Pancreas (tissue), 10 donors: ENCODE data around the gene TRAF3IP3. TPM values are rescaled to one million over a fixed set of nuclear protein-coding genes. Genes with fewer than 3 reads are reported as not detected.

ENCODE experiments used
- ATAC-seq, 4 donors: fragments of 200-7000 bp; cut with Tn5 transposase; one replicate each; pipeline versions ENCODE4 v1.8.0 to v1.9.1; 2020; ENCODE audit warnings: mild to moderate bottlenecking in 4 of 4, moderate library complexity in 4 of 4
- DNase-seq, 6 donors: peaks; one replicate each; pipeline ENCODE4 v3.0.0-alpha.2; 2020
- FAIRE-seq: peaks from 2 replicates; lab custom pipeline; 2012; peaks lifted over from hg19 to GRCh38; lab: Jason Lieb, UNC
- H3K27ac ChIP-seq, 4 donors: fragments of 200-600 bp; sonication (generic); 1 replicate in 3 of 4; 2 replicates in 1 of 4; pipeline versions ENCODE4 v1.5.0 to v1.8.0; 2020
- H3K27me3 ChIP-seq, 4 donors: fragments of 200-600 bp; one replicate each; pipeline ENCODE4 v1.8.0; 2021
- H3K36me3 ChIP-seq, 3 donors: fragments of 200-600 bp; sonication (generic) in 1 of 3; one replicate each; pipeline versions ENCODE4 v1.5.0 to v1.8.0; 2020 to 2021
- H3K4me1 ChIP-seq, 3 donors: fragments of 200-600 bp; one replicate each; pipeline ENCODE4 v1.8.0; 2021
- H3K4me3 ChIP-seq, 4 donors: fragments of 200-600 bp; sonication (generic) in 2 of 4; one replicate each; pipeline versions ENCODE4 v1.5.0 to v1.8.0; 2020 to 2021
- H3K9me3 ChIP-seq, 4 donors: fragments of 200-600 bp; one replicate each; pipeline ENCODE4 v1.8.0; 2021
- CTCF ChIP-seq, 4 donors: fragments of 200-600 bp; sonication (generic) in 3 of 4; IDR thresholded peaks; one replicate each; pipeline versions ENCODE4 v1.5.0 to v1.8.0; 2021; ENCODE audit warnings: antibody characterized with exemption in 4 of 4
- WGBS, 2 donors: extraction: QIAGEN DNeasy Blood & Tissue Kit; methylation state at CpG; one replicate each; pipeline ENCODE4 v1.1.7; 2013; 5-methylcytosine and 5-hydroxymethylcytosine counted together
- intact Hi-C, 3 donors: fragments of 100-400 bp; cut with DNase I; formaldehyde crosslinking; loops; one replicate each; pipeline versions ENCODE4 v1.11.1 to v1.14.2; 2022
- polyA plus RNA-seq, 2 donors: library from polyadenylated mRNA; stranded (reverse); fragments of 200-250 nt; gene quantifications; one replicate each; pipeline ENCODE4 v1.2.3, GENCODE V29; 2013
- total RNA-seq, 6 donors: library from RNA; stranded (reverse); fragmentation: NEBNext Ultra II Directional in 4 of 6; extraction: Animal tissue kit (Norgen Biotek cat#: 25700) in 4 of 6; gene quantifications; one replicate each; pipeline versions ENCODE4 v1.2.1 to v1.2.4, GENCODE V29; 2021 to 2023
- donor health status: healthy with polysubstance abuse.
- donor health status: DM: no; HTN: no; CAD: no; lungs with moderate emphysema.
- donor health status: DM: no; HTN: no; CAD: no.
- donor health status: control.
- donor health status: control.
- donor health status: Bipolar disorder and iron deficiency.
- donor health status: DM: yes; HTN: yes; CAD: no.
- donor health status: DM: no; HTN: no; CAD: no.
- donor health status: DM: no; HTN: no; CAD: no.
- donor health status: DM: yes; HTN: yes; CAD: no.

TRAF3IP3 gene
- total and polyA plus RNA-seq, 8 donors: 0.42 to 5.5 (median 1.5) TPM

- no peaks in the 10 kb centered on the region for H3K36me3 ChIP-seq
- DNase-seq (peak in 2 of 6 donors; percentile 21 to 42), FAIRE-seq (no peak), ATAC-seq (peak in 3 of 4 donors; percentile 77 to 82 (median 81))
- no peak for TF ChIP-seq CTCF (IDR thresholded peaks at IDR 0.05)
- H3K27me3 ChIP-seq: no peaks in the 10 kb centered on the region
- intact Hi-C loops: no loop called here
- H3K27ac ChIP-seq: peak overlapping the region; percentile 34 to 73 (median 52)
- H3K4me3 ChIP-seq: peak overlapping the region in 1 of 4 donors; percentile 6
- H3K4me1 ChIP-seq: peaks cover 0 to 4% (median 0%) of the 10 kb centered on the region in 3 donors
- WGBS, 2 donors: 48 to 49% methylated on average over 13 of the region's 13 CpGs
- H3K9me3 ChIP-seq: no peaks in the 10 kb centered on the region
These were observed 13.5 kb downstream of the TRAF3IP3 start for GRCh38 chr1:209769171-209769904.

- H3K4me1 ChIP-seq: peaks cover 0 to 4% (median 0%) of the 10 kb centered on the region in 3 donors
- TF ChIP-seq CTCF (IDR thresholded peaks at IDR 0.05): no peak
- FAIRE-seq (no peak), DNase-seq (no peak), ATAC-seq (peak in 1 of 4 donors; percentile 8)
- intact Hi-C loops: no loop called here
- H3K36me3 ChIP-seq: no peaks in the 10 kb centered on the region
- no peaks in the 10 kb centered on the region for H3K9me3 ChIP-seq
- WGBS, 2 donors: 61 to 85% methylated on average over 7 of the region's 7 CpGs
- H3K4me3 ChIP-seq: no peak overlapping the region
- H3K27me3 ChIP-seq: no peaks in the 10 kb centered on the region
- H3K27ac ChIP-seq: peak overlapping the region; percentile 34 to 73 (median 52)
These were observed 14.1 kb downstream of the TRAF3IP3 start for GRCh38 chr1:209769971-209770370.

GRCh38 chr1:209770636-209771415 lies 15.0 kb downstream of the TRAF3IP3 start:
- no peak for FAIRE-seq
- peaks cover 0 to 4% (median 0%) of the 10 kb centered on the region in 3 donors for H3K4me1 ChIP-seq
- intact Hi-C loops: no loop called here
- 93 to 95% methylated on average over 17 of the region's 17 CpGs for WGBS, 2 donors
- no peaks in the 10 kb centered on the region for H3K9me3 ChIP-seq
- no peak for DNase-seq
- TF ChIP-seq CTCF (IDR thresholded peaks at IDR 0.05): no peak
- no peak overlapping the region for H3K27ac ChIP-seq
- no peak overlapping the region for H3K4me3 ChIP-seq
- H3K27me3 ChIP-seq: no peaks in the 10 kb centered on the region
- no peak for ATAC-seq
- H3K36me3 ChIP-seq: no peaks in the 10 kb centered on the region

GRCh38 chr1:209772126-209772525 lies 16.3 kb downstream of the TRAF3IP3 start:
- H3K27ac ChIP-seq: no peak overlapping the region
- H3K36me3 ChIP-seq: no peaks in the 10 kb centered on the region
- no peaks in the 10 kb centered on the region for H3K27me3 ChIP-seq
- intact Hi-C loops: no loop called here
- FAIRE-seq: no peak
- TF ChIP-seq CTCF (IDR thresholded peaks at IDR 0.05): no peak
- 59 to 62% methylated on average over 6 of the region's 6 CpGs for WGBS, 2 donors
- no peak overlapping the region for H3K4me3 ChIP-seq
- ATAC-seq: no peak
- no peak for DNase-seq
- peaks cover 0 to 4% (median 0%) of the 10 kb centered on the region in 3 donors for H3K4me1 ChIP-seq
- H3K9me3 ChIP-seq: no peaks in the 10 kb centered on the region
